ENCODE results near the gene ERMARD.

The ERMARD gene

DNA sequence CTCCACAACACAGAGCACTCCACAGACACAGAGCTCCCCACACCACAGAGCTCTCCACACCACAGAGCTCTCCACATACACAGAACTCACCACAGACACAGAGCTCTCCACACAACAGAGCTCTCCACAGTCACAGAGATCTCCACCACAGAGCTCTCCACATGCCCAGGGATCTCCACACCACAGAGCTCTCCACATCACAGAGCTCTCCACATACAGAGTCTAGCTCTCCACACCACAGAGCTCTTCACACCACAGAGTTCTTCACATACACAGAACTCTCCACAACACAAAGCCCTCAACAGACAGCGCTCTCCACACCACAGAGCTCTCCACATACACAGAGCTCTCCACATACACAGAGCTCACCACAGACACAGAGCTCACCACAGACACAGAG, 55.3 kb downstream of the ERMARD start:
- no peak overlapping the region for H3K4me3 ChIP-seq (ENCODE audit: low read length)
- no peak for TF ChIP-seq CTCF (conservative IDR thresholded peaks at IDR 0.05; ENCODE audit: low read depth, low read length)
- DNase-seq (ENCODE audit: low read depth), result no peak

DNA sequence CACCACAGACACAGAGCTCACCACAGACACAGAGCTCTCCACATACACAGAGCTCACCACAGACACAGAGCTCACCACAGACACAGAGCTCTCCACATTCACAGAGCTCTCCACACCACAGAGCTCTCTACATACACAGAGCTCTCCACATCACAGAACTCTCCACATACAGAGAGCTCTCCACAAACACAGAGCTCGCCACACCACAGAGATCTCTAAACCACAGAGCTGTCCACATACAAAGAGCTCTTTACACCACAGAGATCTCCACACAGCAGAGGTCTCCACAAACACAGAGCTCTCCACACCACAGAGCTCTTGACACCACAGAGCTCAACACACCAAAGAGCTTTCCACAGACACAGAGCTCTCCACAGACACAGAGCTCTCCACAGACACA, 55.8 kb downstream of the ERMARD start:
- DNase-seq (ENCODE audit: low read depth), result no peak
- TF ChIP-seq CTCF (conservative IDR thresholded peaks at IDR 0.05; ENCODE audit: low read depth, low read length), result no peak
- H3K4me3 ChIP-seq (ENCODE audit: low read length), result no peak overlapping the region

GRCh38 chr6:169807699-169808607, 56.5 kb downstream of the ERMARD start:
- TF ChIP-seq CTCF (conservative IDR thresholded peaks at IDR 0.05; ENCODE audit: low read depth, low read length), result no peak
- no peak overlapping the region for H3K4me3 ChIP-seq (ENCODE audit: low read length)
- DNase-seq (ENCODE audit: low read depth), result no peak

DNA sequence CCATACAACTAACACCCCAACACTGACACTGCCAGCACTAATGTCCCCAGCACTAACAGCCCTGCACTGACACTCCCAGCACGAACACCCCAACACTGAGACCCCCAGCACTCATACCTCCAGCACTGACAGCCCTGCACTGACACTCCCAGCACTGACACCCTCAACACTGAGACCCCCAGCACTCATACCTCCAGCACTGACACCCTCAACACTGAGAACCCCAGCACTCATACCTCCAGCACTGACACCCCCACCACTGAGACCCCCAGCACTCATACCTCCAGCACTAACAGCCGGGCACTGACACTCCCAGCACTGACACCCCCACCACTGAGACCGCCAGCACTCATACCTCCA, 57.2 kb downstream of the ERMARD start:
- no peak for TF ChIP-seq CTCF (conservative IDR thresholded peaks at IDR 0.05; ENCODE audit: low read depth, low read length)
- no peak for DNase-seq (ENCODE audit: low read depth)

DNA sequence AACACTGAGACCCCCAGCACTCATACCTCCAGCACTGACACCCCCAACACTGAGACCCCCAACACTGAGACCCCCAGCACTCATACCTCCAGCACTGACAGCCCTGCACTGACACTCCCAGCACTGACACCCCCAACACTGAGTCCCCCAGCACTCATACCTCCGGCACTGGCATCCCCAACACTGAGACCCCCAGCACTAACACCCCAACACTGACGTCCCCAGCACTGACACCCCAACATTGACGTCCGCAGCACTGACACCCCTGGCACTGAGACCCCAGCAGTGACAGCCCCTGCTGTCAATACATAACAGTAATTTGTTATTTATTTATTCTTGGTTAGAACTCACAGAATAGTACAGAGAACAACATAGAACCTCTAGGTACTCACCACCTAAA, 58.0 kb downstream of the ERMARD start:
- DNase-seq (ENCODE audit: low read depth), result no peak
- no peak overlapping the region for H3K4me3 ChIP-seq (ENCODE audit: low read length)
- TF ChIP-seq CTCF (conservative IDR thresholded peaks at IDR 0.05; ENCODE audit: low read depth, low read length), result no peak

More for the DNA sequence above, 57.2 kb downstream of the ERMARD start:
- H3K4me3 ChIP-seq (ENCODE audit: low read length), result no peak overlapping the region

DNA sequence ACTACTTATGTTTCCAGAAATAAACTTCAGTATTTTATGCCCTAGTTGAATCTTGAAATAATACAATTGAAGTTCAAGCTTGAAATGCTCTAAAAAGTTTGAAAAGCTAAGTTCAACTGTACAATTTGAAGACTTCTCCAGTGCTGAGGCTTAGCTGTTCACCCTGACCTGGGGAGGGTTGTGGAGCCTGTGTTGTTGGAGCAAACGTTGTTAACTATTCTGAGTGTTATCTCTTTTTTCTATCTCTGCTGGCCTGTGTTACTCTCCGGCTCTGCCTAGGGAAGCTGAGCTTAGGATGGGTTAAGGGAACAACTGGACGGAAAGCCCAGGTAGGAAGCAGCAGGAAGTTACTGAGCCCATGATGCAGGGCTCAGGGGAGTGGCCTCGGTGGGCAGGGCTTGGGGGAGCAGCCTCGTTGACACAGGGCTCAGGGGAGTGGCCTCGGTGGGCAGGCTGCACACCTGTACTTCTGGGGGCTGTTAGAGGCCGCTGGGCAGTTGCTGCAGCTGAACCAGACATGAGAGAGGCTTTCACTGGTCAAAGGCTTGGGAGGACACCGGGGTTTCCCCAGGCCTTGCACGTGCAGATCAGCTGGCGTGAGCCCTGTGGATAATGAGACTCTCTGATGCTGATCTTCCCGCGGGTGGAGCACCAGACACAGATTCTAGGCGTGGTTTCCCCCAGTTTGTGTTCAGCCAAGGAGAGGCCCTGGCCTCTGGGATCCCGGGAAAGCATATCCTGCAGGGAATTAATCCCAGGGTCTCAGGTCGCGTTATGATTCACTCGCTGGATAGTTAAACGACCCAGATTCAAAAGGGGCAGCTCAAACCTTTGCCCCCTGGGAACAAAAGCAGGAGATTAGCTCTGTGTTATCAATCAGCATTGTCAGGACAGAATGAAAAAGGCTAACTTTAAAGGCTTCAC, 58.9 kb downstream of the ERMARD start:
- DNase-seq (ENCODE audit: low read depth), result no peak
- no peak overlapping the region for H3K4me3 ChIP-seq (ENCODE audit: low read length)
- TF ChIP-seq CTCF (conservative IDR thresholded peaks at IDR 0.05; ENCODE audit: low read depth, low read length), result no peak

Measured in retinal pigment epithelial cell (primary cell).